Endothelial cell of umbilical vein (primary cell): ENCODE results near the gene FXYD6. TPM values are rescaled to one million over a fixed set of nuclear protein-coding genes. Genes with fewer than 3 reads are reported as not detected.

Source experiments
- BruUV-seq: library from RNA; stranded (reverse); fragments of 400-500 nt; replicated peaks from 2 replicates; lab custom pipeline; 2021; lab: Mats Ljungman, UMichigan
- CTCF ChIA-PET: fragments of 300-600, 350-600 bp; sonication (Branson Sonifier 250); formaldehyde crosslinking; loops from one replicate; lab custom pipeline; 2021; ENCODE audit warnings: antibody characterized with exemption, inconsistent platforms; lab: Charles Lee
- POLR2A ChIA-PET: fragments of 300-600, 350-600 bp; sonication (Branson Sonifier 250); formaldehyde crosslinking; loops from one replicate; lab custom pipeline; 2021; ENCODE audit warnings: antibody characterized with exemption, inconsistent platforms; lab: Charles Lee
- DNase-seq: peaks from one replicate; pipeline ENCODE4 v3.0.0-alpha.2; 2011; ENCODE audit warnings: low read depth, low spot score
- FAIRE-seq: peaks from 2 replicates; lab custom pipeline; 2011; peaks lifted over from hg19 to GRCh38; lab: Jason Lieb, UNC
- H2AFZ ChIP-seq: 2 replicates; pipeline ENCODE4 v1.6.0; 2012; ENCODE audit warnings: low read depth, low read length, control low read depth, inconsistent platforms
- H3K27ac ChIP-seq: 2 replicates; pipeline ENCODE4 v1.5.1; 2011; ENCODE audit warnings: low read depth, mild to moderate bottlenecking, control low read depth, low read length, moderate library complexity; ENCODE audit not compliant: insufficient read depth
- H3K27me3 ChIP-seq, 2 experiments: 2 replicates each; pipeline versions ENCODE4 v1.6.0 to v1.6.1; 2011; ENCODE audit warnings: low read length in 2 of 2, mixed read lengths in 1 of 2; ENCODE audit not compliant: control insufficient read depth in 2 of 2, insufficient read depth in 2 of 2
- H3K36me3 ChIP-seq, 2 experiments: 2 replicates in 1 of 2; 3 replicates in 1 of 2; pipeline ENCODE4 v1.5.1; 2011; ENCODE audit warnings: low read length in 2 of 2, mild to moderate bottlenecking in 1 of 2, moderate library complexity in 1 of 2; ENCODE audit not compliant: control insufficient read depth in 2 of 2, insufficient read depth in 2 of 2; ENCODE audit errors: extremely low read depth in 1 of 2
- H3K4me1 ChIP-seq: 3 replicates; pipeline ENCODE4 v1.5.1; 2011; ENCODE audit warnings: mild to moderate bottlenecking, low read length; ENCODE audit not compliant: control insufficient read depth, insufficient read depth; ENCODE audit errors: extremely low read depth
- H3K4me2 ChIP-seq: 2 replicates; pipeline ENCODE4 v1.6.1; 2011; ENCODE audit warnings: low read length, control low read depth, mixed read lengths; ENCODE audit not compliant: insufficient read depth
- H3K4me3 ChIP-seq, 3 experiments: fragments of 200-600 bp in 1 of 3; sonication (generic), shearing (Covaris generic) in 1 of 3; replicated peaks in 1 of 3; 2 replicates each; pipeline ENCODE4 v1.5.1; 2011 to 2016; ENCODE audit warnings: control low read depth in 3 of 3, low read length in 3 of 3, mild to moderate bottlenecking in 2 of 3, inconsistent platforms in 1 of 3, low read depth in 1 of 3, moderate library complexity in 1 of 3; ENCODE audit not compliant: insufficient read depth in 1 of 3
- H3K79me2 ChIP-seq: 2 replicates; pipeline ENCODE4 v1.6.0; 2012; ENCODE audit warnings: low read length, inconsistent platforms; ENCODE audit not compliant: control insufficient read depth, insufficient read depth
- H3K9ac ChIP-seq: replicated peaks from 2 replicates; pipeline ENCODE3; 2011; ENCODE audit warnings: low read length, control low read depth; ENCODE audit not compliant: insufficient read depth; ENCODE audit errors: extremely low read depth
- H3K9me1 ChIP-seq: replicated peaks from 3 replicates; pipeline ENCODE4 v1.6.0; 2011; ENCODE audit warnings: mild to moderate bottlenecking, low read length; ENCODE audit not compliant: control insufficient read depth, insufficient read depth; ENCODE audit errors: extremely low read depth
- H3K9me3 ChIP-seq: replicated peaks from 2 replicates; pipeline ENCODE4 v1.5.1; 2012; ENCODE audit warnings: low read length, inconsistent platforms; ENCODE audit not compliant: control insufficient read depth, insufficient read depth
- H4K20me1 ChIP-seq: replicated peaks from 2 replicates; pipeline ENCODE3; 2011; ENCODE audit warnings: mild to moderate bottlenecking, low read length; ENCODE audit not compliant: control insufficient read depth, insufficient read depth; ENCODE audit errors: extremely low read depth
- CTCF ChIP-seq, 2 donors: IDR thresholded peaks; 1 replicate in 1 of 2; 2 replicates in 1 of 2; pipeline ENCODE4 v1.5.1; 2011; ENCODE audit warnings: low read length in 2 of 2, mild to moderate bottlenecking in 2 of 2, moderate library complexity in 2 of 2, control low read depth in 1 of 2, inconsistent platforms in 1 of 2, low read depth in 1 of 2; ENCODE audit not compliant: insufficient read depth in 1 of 2; ENCODE audit errors: extremely low read depth in 1 of 2
- JUN ChIP-seq: IDR thresholded peaks from 2 replicates; pipeline ENCODE4 v1.6.1; 2011; ENCODE audit warnings: borderline replicate concordance, low read depth; ENCODE audit not compliant: insufficient read length, insufficient read depth
- MYC ChIP-seq: IDR thresholded peaks from one replicate; pipeline ENCODE4 v1.6.1; 2011; ENCODE audit warnings: mild to moderate bottlenecking, low read depth, low read length
- POLR2A ChIP-seq: IDR thresholded peaks from 2 replicates; pipeline ENCODE4 v1.6.1; 2012; ENCODE audit warnings: low read depth, mild to moderate bottlenecking, control low read depth, low read length
- POLR2AphosphoS5 ChIP-seq: IDR thresholded peaks from 2 replicates; pipeline ENCODE4 v1.6.1; 2012; ENCODE audit warnings: low read depth, mild to moderate bottlenecking, control low read depth, low read length, moderate library complexity; ENCODE audit not compliant: insufficient read depth
- dilution Hi-C: fragments of 300-500 bp; cut with MboI; formaldehyde crosslinking; loops from one replicate; pipeline ENCODE4 v1.15.0; 2019; ENCODE audit warnings: low sequenced_read_pairs; ENCODE audit not compliant: extremely low pct_ligation_motif_present
- intact Hi-C: fragments of 100-400 bp; cut with micrococcal nuclease; formaldehyde crosslinking; loops from one replicate; pipeline ENCODE4 v1.10.0; 2022
- polyA plus RNA-seq, 4 experiments: library from polyadenylated mRNA; depleted of rRNA in 3 of 4; stranded (reverse) in 3 of 4; unstranded in 1 of 4; fragments of >200 nt; gene quantifications; 2 replicates each; pipeline versions ENCODE4 v1.2.1 to v1.2.3, GENCODE V29; 2011 to 2012; ENCODE audit warnings: missing spikeins in 1 of 4
- total RNA-seq: library from RNA; stranded (reverse); gene quantifications from 2 replicates; pipeline ENCODE4 v1.2.3, GENCODE V29; 2021

FXYD6 gene
- total and polyA plus RNA-seq, 2 donors (not counting 3 experiments of a cell fraction or from before 2014, with no cell fraction given) = 1.4 to 8.7 TPM

- peak; percentile 41 for DNase-seq
- no peaks in the 10 kb centered on the region for H3K27me3 ChIP-seq
- peak overlapping the region; percentile 94 for H3K27ac ChIP-seq
- peak overlapping the region; percentile 83 for H2AFZ ChIP-seq
- no peak for TF ChIP-seq POLR2AphosphoS5
- TF ChIP-seq POLR2A = no peak
- no peak for TF ChIP-seq MYC
- peak; percentile 12 to 35 for TF ChIP-seq CTCF (IDR thresholded peaks at IDR 0.05; ENCODE audit: extremely low read depth in 1 of 2, insufficient read depth in 1 of 2, low read depth in 1 of 2, low read length in 2 of 2)
- TF ChIP-seq JUN = no peak
- dilution Hi-C loops = no loop called here
- no peaks in the 10 kb centered on the region for H3K9me1 ChIP-seq
- no peak overlapping the region for H3K4me3 ChIP-seq
- BruUV-seq = TSS peak; percentile 45
- no peaks in the 10 kb centered on the region for H3K36me3 ChIP-seq
- no peaks in the 10 kb centered on the region for H4K20me1 ChIP-seq
- peak overlapping the region; percentile 52 for H3K9ac ChIP-seq
- no peaks in the 10 kb centered on the region for H3K79me2 ChIP-seq
- POLR2A ChIA-PET = no interaction called here
- CTCF ChIA-PET = interaction anchor here (0.6 to 12.2 kb wide), 19 partner anchors 10 to 397 kb away, joined by 3 to 520 read pairs (median 5); no protein-coding TSS in a partner anchor
- FAIRE-seq = no peak
- peaks cover 32% of the 10 kb centered on the region for H3K4me1 ChIP-seq
- intact Hi-C loops = loop anchor here (1.0 kb wide), 3 partner anchors 84 to 230 kb away; no protein-coding TSS in a partner anchor
- H3K9me3 ChIP-seq = no peaks in the 10 kb centered on the region
- peak overlapping the region; percentile 47 for H3K4me2 ChIP-seq
These were observed 53.0 kb downstream of the FXYD6 start for GRCh38 chr11:117823294-117823945.
